ENCODE results near the gene INCA1.

Gene INCA1

DNA sequence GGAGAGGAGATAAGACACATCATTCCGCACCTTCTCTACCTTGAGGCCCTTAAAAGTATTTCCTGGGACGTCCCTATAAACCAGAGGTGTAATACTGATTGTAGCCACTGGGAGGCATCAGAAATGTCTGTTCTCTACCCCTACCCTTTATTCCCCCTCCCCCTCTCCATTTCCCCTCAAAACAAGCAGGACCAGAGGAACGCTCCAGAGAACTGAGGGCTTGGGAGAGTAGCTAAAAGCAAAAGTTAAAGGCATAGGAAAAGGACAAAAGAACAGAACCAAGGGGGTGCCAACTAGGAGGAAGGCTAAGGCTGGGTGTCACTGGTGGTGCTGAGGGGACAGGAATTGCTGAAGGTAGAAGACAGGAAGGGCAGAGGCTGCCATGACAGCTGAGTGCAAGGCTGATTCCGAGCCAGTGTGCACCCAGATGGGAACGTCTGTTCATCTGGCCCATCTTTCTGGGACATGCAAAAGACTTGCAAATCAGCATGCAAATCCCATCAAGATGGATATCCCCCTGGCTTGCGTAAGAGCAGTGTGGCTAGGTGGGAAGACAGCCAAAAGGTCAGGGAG lies 16.6 kb downstream of the INCA1 start:
- no peak overlapping the region for H3K4me3 ChIP-seq (ENCODE audit: low read depth, low read length)
- no peak for DNase-seq (ENCODE audit: low read depth)
- TF ChIP-seq, protein P1, sequence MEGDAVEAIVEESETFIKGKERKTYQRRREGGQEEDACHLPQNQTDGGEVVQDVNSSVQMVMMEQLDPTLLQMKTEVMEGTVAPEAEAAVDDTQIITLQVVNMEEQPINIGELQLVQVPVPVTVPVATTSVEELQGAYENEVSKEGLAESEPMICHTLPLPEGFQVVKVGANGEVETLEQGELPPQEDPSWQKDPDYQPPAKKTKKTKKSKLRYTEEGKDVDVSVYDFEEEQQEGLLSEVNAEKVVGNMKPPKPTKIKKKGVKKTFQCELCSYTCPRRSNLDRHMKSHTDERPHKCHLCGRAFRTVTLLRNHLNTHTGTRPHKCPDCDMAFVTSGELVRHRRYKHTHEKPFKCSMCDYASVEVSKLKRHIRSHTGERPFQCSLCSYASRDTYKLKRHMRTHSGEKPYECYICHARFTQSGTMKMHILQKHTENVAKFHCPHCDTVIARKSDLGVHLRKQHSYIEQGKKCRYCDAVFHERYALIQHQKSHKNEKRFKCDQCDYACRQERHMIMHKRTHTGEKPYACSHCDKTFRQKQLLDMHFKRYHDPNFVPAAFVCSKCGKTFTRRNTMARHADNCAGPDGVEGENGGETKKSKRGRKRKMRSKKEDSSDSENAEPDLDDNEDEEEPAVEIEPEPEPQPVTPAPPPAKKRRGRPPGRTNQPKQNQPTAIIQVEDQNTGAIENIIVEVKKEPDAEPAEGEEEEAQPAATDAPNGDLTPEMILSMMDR (IDR thresholded peaks at IDR 0.05; ENCODE audit: low read depth, low read length, missing control alignments), result peak; percentile 84

DNA sequence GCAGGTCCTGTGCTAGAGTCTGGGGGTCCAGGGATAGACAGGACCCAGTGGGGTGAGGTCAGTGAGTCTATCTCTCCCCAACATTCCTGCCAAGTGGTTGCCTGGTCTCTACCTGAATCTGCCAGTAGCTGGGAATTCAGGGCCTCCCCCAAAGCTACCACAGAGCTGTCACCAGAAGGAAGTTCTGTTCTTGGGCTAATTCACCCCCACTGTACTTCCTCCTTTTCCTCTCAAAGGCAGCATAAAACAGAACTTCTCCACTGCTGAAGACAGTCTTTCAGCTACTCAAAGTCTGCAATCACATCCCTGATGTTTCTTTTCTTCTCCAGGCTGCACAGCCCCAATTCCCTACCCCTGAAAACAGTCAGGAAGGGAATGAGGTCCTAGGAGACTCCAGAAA lies 18.6 kb downstream of the INCA1 start:
- no peak overlapping the region for H3K4me3 ChIP-seq (ENCODE audit: low read depth, low read length)
- no peak for DNase-seq (ENCODE audit: low read depth)
- TF ChIP-seq, protein P1 (IDR thresholded peaks at IDR 0.05; ENCODE audit: low read depth, low read length, missing control alignments), result no peak

DNA sequence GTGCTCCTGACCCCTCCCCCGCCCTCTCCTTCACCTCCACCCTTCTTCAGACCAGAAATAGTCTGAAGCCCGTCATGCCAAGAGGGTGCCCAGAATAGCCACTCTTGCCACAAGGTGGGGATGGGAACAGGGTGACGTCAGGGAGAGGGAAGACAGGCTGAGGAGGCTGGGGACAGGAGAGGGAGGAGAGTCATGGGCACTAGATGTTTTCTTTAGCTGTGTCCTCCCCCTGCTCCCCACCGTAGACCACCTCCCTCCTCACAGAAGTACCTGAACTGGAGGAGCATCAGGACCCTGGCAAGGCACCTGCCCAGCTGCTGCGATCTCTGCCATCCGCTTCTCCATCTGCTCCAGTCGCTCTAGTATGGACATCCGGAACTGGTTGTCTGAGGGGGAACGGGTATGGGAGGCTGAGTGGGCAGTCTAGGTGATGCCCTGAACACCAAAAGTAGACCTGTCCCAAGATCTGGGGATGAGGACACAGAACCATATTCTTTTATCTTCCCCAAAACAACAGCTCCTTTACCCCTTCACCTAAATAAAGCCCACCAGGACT lies 23.1 kb downstream of the INCA1 start:
- no peak for DNase-seq (ENCODE audit: low read depth)
- TF ChIP-seq, protein P1 (IDR thresholded peaks at IDR 0.05; ENCODE audit: low read depth, low read length, missing control alignments), result no peak
- H3K4me3 ChIP-seq (ENCODE audit: low read depth, low read length), result no peak overlapping the region

DNA sequence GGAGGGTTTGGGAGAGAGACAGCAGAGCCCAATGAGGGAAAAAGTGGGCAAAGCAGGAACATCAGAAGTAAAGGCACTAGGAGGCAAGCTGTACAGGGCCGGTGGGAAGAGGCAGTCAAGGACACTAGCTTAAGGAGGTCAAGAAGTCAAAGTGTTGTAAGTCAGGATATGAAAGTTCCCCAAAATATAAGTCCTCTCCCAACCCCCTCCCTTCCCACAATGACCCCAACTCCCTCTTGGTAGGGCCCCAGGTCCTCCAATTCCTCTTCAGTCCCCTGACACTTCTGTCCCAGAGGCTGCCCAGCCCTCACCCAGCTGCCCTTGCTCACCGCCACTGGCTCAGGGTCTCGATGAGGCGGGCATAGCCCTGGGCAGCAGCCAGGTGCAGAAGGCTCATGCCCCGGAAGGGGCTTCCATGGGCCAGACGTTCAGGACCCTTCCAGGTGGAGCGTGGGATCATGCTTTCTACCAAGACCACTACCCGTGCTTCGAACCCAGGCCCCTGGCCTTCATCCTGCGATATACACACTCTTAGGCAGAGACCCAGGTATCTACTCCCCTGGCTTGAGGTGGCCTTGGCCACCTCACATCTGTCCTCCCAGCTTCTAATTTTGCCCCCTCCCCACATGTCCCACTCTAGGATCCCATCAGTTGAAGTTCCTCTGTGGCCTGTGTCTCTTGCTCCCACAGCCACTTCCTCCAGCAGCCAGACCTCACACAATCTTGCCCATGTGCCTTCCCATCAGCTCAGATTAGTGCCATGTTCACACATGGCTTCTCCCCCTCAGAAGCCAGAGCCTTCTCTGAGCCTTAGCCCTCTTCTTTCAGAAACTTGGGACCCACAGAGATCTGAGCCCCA lies 23.8 kb downstream of the INCA1 start:
- no peak for DNase-seq (ENCODE audit: low read depth)
- TF ChIP-seq, protein P1 (IDR thresholded peaks at IDR 0.05; ENCODE audit: low read depth, low read length, missing control alignments), result no peak
- H3K4me3 ChIP-seq (ENCODE audit: low read depth, low read length), result no peak overlapping the region

DNA sequence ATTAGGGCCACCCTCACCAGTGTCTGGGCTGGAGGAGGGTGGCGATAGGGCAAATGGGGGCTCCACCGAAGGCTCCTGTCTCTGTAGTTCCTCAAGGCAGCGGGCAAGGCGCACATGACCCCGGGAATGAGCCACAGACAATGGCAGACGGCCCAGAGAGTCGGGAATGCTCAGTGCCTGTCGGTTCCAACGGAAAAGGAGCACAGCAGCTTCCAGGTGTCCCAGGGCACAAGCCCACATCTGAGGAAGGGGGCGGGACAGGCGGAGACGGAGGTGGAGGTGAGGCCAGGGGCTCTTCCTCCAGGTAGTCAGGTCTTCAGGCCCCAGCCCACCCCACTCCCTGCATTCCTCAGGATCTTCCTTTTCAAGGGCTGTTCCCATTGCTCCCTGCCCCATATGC lies 24.6 kb downstream of the INCA1 start:
- no peak for DNase-seq (ENCODE audit: low read depth)
- TF ChIP-seq, protein P1 (IDR thresholded peaks at IDR 0.05; ENCODE audit: low read depth, low read length, missing control alignments), result no peak
- H3K4me3 ChIP-seq (ENCODE audit: low read depth, low read length), result no peak overlapping the region

DNA sequence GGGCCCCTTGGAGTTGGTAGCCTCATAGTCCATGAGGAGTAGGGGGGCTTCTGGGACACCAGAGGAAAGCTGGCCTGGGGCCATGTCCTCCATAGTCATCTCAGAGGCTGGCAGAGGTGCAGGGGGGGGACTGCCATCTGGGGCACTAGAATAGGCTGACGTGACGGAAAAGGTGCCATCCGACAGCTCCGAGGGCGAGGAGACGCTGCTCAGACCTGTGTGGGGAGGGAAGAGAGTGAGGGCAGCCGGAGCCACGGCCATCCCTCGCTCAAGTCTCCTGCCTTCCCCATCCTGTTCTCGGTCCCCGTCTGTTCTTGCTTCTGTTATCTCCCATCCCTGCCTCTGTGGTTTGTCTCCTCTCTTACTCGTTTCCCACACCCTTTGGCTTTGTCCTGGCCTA lies 25.0 kb downstream of the INCA1 start:
- DNase-seq (ENCODE audit: low read depth), result no peak
- TF ChIP-seq, protein P1 (IDR thresholded peaks at IDR 0.05; ENCODE audit: low read depth, low read length, missing control alignments), result no peak
- H3K4me3 ChIP-seq (ENCODE audit: low read depth, low read length), result no peak overlapping the region
